GM18502 (cell line): ENCODE results near the gene ERC2.
"Not testable (repeated sequence)": the region's sequence is repeated elsewhere in the genome, so short reads cannot be mapped to it uniquely, and the experiment has no call there.

Source experiments
- ATAC-seq: cut with Tn5 transposase; IDR thresholded peaks from one replicate; pipeline ENCODE4 v1.9.1; 2021; ENCODE audit warnings: mild to moderate bottlenecking; ENCODE audit not compliant: unreplicated experiment, poor library complexity

ERC2 gene

GRCh38 chr3:56268616-56269383 is 199.5 kb downstream of the ERC2 start:
- no peak for ATAC-seq

GRCh38 chr3:56261852-56262251 is 206.4 kb downstream of the ERC2 start:
- ATAC-seq, result not testable (repeated sequence)

GRCh38 chr3:56260262-56260661 is 208.0 kb downstream of the ERC2 start:
- ATAC-seq, result no peak

DNA sequence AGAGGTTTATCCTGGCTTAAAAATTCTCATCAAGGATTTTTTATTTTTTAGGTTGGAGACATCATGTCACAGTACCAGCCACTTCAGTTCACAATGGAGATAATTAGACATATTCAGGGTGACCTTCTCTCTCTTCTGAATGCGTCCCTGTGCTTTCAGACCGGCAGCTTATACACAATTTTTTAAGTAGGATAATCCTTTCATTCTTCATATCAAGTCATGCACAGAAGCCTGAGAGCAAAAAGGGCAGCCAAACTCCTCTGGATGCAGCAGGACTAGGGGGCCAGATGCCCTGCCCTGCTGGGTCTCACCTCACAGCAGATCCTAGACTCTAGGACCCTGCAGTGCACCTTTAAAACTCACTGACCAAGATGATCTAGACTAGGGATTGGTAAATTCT is 210.4 kb downstream of the ERC2 start:
- no peak for ATAC-seq

DNA sequence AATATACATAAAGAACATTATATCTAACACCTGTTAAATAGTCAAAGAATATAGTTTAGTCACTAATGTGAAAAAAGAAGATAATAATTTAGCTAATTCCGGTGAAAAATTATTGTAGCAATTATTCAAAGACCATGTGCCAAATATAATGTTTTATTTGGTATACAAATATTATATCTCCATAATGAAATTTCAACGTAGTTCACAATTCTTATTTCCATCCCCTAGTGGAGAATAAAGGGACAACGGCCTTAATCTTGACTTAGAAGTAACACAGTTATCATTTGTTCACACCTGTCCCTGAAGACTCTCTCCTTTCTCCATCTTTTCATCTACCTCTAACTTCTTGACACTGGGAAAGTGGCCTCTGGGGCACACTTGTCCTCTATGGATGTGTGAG is 213.4 kb downstream of the ERC2 start:
- ATAC-seq, result no peak

DNA sequence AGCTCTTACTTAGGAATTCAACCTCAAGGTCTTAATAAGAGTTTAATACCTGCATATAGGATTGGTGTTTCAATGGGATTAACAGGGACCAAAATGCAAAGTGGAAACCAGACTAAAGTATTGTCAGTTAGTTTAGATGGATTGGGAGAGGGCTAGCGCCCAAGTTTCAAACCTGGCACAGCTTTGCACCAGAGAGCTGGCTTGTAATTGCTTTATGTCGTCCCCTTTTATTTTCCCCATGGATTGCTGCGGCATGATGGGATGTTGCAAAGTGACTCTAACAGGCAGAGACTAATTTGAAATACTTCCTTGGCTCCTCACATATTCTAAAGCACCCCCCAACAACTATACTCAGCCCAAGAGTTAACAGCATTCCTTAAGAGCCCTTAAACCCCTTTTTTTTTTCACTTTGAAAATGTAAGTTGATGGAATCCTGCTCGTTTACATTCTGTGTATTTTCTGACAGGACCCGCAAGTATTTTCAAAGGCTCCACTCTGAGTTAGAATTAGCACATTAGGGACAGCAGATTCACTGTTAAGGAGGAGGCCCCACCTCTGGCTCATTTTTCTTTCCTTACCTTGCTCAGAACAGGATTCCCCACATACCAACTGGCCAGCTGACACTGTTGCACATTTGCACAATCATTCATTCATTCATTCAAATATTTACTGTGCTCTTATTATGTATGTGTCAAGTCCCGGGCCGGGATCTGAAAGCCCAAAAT is 214.2 kb downstream of the ERC2 start:
- ATAC-seq, result no peak

DNA sequence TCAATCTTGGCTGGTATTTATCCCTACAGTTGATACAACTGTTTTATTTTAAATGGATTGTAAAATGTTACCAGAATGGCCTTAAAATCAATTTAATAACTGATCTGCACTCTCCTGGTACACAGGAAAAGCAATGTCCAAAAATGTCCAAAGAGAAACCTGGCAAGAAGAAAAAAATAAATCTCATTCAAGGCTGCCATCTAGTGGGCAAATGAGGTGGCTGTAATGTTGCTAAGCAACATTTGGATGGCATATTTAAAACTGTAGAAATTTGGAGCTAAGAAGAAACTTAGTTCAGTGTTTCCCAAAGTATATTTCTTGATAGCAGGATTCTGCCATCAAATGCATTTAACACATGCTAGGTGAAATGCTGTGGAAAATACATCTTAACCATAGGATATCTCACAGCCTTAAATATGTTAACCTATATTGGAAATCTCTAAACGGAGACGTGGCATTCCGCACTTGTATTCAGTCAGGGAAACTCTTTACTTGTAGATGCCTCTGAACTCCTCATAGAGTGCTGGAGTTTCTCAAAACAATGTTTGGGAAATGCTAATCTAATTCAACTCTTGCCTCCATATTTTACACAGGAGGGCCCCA is 216.8 kb downstream of the ERC2 start:
- ATAC-seq, result no peak

DNA sequence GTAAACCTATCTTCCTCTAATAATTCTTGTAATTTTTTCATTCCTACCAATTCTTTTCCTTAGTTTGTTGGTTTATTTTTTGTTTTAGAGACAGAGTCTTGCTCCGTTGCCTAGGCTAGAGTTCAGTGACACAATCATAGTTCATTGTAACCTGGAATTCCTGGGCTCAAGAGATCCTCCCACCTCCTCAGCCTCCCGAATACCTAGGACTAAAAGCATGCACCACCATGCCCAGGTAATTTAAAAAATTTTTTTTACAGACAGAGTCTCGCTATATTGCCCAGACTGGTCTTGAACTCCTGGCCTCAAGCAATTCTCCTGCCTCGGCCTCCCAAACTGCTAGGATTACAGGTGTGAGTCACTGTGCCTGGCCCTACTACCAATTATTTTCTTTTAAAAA is 220.2 kb downstream of the ERC2 start:
- no peak for ATAC-seq

- ATAC-seq, result no peak
Observed at GRCh38 chr3:56238299-56238698, 230.0 kb downstream of the ERC2 start.

GRCh38 chr3:56233742-56234141 is 234.5 kb downstream of the ERC2 start:
- ATAC-seq, result no peak

DNA sequence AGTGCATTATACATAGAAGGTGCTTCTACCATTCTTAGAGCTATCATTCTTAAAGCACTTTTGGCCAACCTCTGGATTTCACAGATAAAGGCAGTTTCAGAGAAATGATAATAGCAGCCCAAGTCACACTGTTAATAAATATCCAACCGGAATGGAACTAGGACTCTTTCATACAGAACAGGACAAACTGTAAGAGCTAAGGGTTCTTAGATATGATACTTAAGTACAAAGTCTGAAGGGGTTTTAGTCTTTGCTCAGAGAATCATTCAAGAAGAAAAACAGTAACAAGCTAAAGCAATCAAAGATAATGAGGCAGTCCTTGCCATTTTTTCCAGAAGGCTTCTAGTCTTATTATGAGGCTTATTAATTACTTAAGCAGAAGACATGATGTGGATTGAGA is 239.0 kb downstream of the ERC2 start:
- ATAC-seq, result no peak

DNA sequence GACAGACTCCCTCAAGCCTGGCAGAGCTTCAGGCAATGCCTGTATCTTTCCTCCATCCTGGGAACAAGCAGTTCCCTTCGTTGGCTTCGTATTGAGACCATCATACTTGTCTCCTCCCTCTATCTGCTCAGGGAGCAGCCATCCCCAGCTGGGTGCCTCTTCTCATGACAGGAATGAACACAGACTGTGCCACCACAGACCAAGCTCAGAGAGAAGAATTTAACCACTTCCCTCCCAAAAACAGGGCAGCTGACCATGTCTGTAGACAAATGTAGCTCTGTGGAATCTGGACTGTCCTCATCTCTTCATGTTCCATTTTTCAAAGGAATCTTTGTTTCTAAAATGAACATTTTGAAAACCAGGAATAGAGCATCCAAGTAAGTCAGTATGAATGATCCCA is 245.4 kb downstream of the ERC2 start:
- no peak for ATAC-seq

- ATAC-seq, result no peak
Observed at GRCh38 chr3:56219894-56220805, 248.1 kb downstream of the ERC2 start.

GRCh38 chr3:56209982-56210751 is 258.1 kb downstream of the ERC2 start:
- ATAC-seq, result no peak

DNA sequence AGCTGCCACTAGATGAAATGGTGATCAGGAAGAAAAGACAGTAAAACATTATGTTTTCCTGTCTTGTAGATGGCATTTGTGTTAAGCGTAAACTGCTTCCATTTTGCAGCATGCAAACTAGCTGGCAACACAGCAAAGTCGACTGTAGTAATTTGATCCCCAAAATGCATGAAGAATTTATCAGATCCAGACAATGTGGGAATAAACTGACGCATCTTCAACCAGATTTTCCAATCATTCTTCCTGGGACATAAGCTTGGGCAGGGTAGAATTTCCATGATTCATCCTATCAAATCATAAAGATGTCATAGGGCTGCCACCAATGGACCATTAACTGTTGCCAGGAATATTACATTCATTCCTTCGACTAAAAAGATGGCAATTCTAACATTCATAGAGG is 260.3 kb downstream of the ERC2 start:
- no peak for ATAC-seq

- no peak for ATAC-seq
Observed at GRCh38 chr3:56205406-56205805, 262.9 kb downstream of the ERC2 start.

DNA sequence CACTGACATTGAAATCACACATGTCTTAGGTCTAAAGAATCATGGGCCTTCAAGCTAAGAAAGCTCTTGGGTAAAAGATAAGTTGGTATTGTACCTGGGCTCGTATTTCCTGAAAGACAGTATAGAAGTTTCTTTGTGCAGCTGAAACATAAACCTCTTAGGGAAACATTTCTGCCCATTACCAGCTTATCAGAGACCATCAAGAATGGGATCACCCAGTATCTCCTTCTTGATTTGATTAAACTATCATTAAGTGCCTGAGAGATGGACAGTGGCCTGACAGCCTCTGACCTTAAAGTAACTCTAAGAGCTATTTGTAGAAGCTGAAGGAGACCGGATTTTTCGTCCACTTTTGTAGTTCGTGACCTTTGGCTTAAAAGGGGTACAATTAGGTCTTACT is 265.3 kb downstream of the ERC2 start:
- ATAC-seq, result no peak

- no peak for ATAC-seq
Observed at GRCh38 chr3:56201407-56201806, 266.9 kb downstream of the ERC2 start.

DNA sequence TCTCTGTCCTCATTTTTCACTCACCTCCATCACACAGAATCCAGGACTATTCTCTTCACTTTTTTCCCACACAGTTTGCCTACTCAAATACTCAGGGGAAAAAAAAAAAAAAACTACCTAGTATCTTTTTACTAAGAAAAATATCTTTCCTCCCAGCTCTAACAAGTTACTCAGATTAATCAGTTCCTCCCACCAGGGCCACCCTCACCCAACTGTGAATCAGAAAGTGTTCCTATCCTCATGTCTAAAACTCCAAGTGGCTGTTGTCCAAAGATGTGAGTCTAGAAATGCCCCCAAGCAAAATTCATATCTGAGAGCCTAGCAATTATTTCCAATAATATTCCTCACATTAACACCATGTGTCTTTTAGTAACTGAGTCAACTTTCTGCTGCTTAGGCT is 268.0 kb downstream of the ERC2 start:
- ATAC-seq, result no peak

DNA sequence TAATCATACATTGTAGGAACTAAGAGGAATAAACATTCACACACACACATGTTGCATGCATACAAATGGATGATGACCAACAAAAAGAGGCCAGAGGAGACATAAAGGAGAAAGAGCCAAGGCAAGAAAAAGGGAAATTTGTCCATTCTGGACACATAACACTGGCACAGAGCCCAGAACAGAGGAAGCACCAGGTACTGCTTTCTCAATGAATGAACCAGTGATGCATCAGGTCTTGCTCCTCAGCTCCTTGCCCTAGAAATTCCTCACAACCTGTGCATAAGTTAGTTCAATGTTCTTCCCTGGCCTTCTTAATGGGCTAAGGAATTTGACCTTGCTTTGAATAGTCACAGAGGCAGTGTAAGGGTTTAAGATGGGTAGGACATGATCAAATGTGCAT is 270.3 kb downstream of the ERC2 start:
- ATAC-seq, result no peak
